ENCODE results near the gene ZBTB17.
"Not testable (repeated sequence)": the region's sequence is repeated elsewhere in the genome, so short reads cannot be mapped to it uniquely, and the experiment has no call there.

The ZBTB17 gene

DNA sequence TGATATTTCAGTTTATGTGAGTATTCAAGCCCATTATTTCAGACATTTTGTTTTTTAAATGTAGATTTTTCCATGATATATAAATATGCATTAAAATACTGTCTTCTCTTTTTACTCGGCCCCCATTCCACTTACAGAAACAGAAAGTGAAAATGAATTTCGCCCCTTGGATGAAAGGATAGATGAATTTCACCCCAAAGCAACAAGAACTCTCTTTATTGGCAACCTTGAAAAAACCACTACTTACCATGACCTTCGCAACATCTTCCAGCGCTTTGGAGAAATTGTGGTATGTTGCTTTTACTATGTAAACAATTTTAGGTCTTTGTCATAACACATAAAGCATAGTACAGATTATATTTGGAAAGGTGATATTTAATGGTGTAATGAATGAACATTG, 59.9 kb downstream of the ZBTB17 start:
- TF ChIP-seq, protein P1, sequence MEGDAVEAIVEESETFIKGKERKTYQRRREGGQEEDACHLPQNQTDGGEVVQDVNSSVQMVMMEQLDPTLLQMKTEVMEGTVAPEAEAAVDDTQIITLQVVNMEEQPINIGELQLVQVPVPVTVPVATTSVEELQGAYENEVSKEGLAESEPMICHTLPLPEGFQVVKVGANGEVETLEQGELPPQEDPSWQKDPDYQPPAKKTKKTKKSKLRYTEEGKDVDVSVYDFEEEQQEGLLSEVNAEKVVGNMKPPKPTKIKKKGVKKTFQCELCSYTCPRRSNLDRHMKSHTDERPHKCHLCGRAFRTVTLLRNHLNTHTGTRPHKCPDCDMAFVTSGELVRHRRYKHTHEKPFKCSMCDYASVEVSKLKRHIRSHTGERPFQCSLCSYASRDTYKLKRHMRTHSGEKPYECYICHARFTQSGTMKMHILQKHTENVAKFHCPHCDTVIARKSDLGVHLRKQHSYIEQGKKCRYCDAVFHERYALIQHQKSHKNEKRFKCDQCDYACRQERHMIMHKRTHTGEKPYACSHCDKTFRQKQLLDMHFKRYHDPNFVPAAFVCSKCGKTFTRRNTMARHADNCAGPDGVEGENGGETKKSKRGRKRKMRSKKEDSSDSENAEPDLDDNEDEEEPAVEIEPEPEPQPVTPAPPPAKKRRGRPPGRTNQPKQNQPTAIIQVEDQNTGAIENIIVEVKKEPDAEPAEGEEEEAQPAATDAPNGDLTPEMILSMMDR (conservative IDR thresholded peaks at IDR 0.05; ENCODE audit: low read length): no peak
- TF ChIP-seq EZH2phosphoT487 (IDR thresholded peaks at IDR 0.05; ENCODE audit: borderline replicate concordance): no peak
- Histone ChIP-seq H4K20me1 (ENCODE audit: insufficient read depth, low read length, poor library complexity, severe bottlenecking) (peaks cover 3% of the 10 kb centered on the region), H3K27me3 (ENCODE audit: insufficient read depth, low read length, poor library complexity, severe bottlenecking) (no peaks in the 10 kb centered on the region), H3K36me3 (ENCODE audit: insufficient read depth, low read length) (peaks cover 94% of the 10 kb centered on the region), H3K79me2 (ENCODE audit: insufficient read depth, low read length) (peaks cover 20% of the 10 kb centered on the region), H2AFZ (ENCODE audit: low read length) (no peak overlapping the region), H3K4me2 (ENCODE audit: low read depth, low read length, poor library complexity, severe bottlenecking) (no peak overlapping the region), H3K9ac (ENCODE audit: low read depth, low read length, poor library complexity, severe bottlenecking) (no peak overlapping the region), H3K9me3 (ENCODE audit: insufficient read depth, low read depth, low read length) (no peaks in the 10 kb centered on the region), H3F3A (ENCODE audit: low read depth) (no peaks in the 10 kb centered on the region), H3K4me1 (ENCODE audit: insufficient read depth, low read length, poor library complexity, severe bottlenecking) (no peaks in the 10 kb centered on the region), H3K9me2 (replicated peaks; ENCODE audit: low read depth, low read length) (no peaks in the 10 kb centered on the region), H3K4me3 (ENCODE audit: low read length, poor library complexity, severe bottlenecking) (no peak overlapping the region)

DNA sequence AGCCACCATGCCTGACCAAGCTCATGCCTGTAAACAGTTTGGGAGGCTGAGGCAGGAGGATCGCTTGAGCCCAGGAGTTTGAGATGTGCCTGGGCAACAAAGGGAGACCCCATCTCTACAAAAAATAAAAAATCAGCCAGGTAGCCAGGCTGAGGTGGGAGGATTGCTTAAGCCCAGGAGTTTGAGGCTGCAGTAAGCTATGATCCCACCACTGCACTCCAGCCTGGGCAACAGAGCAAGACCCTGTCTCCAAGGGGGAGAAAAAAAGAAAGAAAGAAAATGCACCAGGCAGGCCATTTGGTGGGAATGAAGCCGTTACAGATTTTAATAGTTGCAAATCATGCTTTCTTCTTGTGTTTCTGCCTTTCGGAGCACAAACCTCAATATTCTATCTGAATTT, 62.3 kb downstream of the ZBTB17 start:
- H3K79me2 ChIP-seq (ENCODE audit: insufficient read depth, low read length): peaks cover 30% of the 10 kb centered on the region
- peaks cover 13% of the 10 kb centered on the region for H4K20me1 ChIP-seq (ENCODE audit: insufficient read depth, low read length, poor library complexity, severe bottlenecking)
- H3K9me3 ChIP-seq (ENCODE audit: insufficient read depth, low read depth, low read length); H3K9me2 ChIP-seq (replicated peaks; ENCODE audit: low read depth, low read length); H3K9ac ChIP-seq (ENCODE audit: low read depth, low read length, poor library complexity, severe bottlenecking); H3K4me2 ChIP-seq (ENCODE audit: low read depth, low read length, poor library complexity, severe bottlenecking); H3K4me1 ChIP-seq (ENCODE audit: insufficient read depth, low read length, poor library complexity, severe bottlenecking); H2AFZ ChIP-seq (ENCODE audit: low read length); H3K4me3 ChIP-seq (ENCODE audit: low read length, poor library complexity, severe bottlenecking); H3K27me3 ChIP-seq (ENCODE audit: insufficient read depth, low read length, poor library complexity, severe bottlenecking); H3F3A ChIP-seq (ENCODE audit: low read depth): not testable (repeated sequence)
- H3K36me3 ChIP-seq (ENCODE audit: insufficient read depth, low read length): peaks cover 90% of the 10 kb centered on the region

DNA sequence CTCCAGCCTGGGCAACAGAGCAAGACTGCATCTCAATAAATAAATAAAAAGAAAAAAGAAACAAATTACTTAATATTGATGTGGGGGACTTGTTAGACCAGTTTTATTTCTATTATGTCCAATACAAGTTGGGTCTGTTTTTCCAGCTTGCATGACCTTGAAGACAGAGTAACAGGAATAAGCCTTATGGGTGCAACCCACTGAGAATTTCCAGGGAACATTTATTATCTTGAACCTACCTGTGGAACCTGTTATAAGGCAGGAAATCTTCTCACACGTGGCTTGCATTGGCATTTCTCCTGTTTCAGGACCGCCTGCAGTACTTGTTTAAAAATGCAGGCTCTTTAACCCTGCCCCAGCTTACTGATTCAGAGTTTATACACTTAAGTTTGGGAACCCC, 64.0 kb downstream of the ZBTB17 start:
- Histone ChIP-seq H4K20me1 (ENCODE audit: insufficient read depth, low read length, poor library complexity, severe bottlenecking) (peaks cover 16% of the 10 kb centered on the region), H3K4me2 (ENCODE audit: low read depth, low read length, poor library complexity, severe bottlenecking) (no peak overlapping the region), H3K9me2 (replicated peaks; ENCODE audit: low read depth, low read length) (no peaks in the 10 kb centered on the region), H3K9me3 (ENCODE audit: insufficient read depth, low read depth, low read length) (no peaks in the 10 kb centered on the region), H3K79me2 (ENCODE audit: insufficient read depth, low read length) (peaks cover 47% of the 10 kb centered on the region), H3K9ac (ENCODE audit: low read depth, low read length, poor library complexity, severe bottlenecking) (no peak overlapping the region), H2AFZ (ENCODE audit: low read length) (no peak overlapping the region), H3K27me3 (ENCODE audit: insufficient read depth, low read length, poor library complexity, severe bottlenecking) (no peaks in the 10 kb centered on the region), H3F3A (ENCODE audit: low read depth) (no peaks in the 10 kb centered on the region), H3K4me3 (ENCODE audit: low read length, poor library complexity, severe bottlenecking) (no peak overlapping the region), H3K4me1 (ENCODE audit: insufficient read depth, low read length, poor library complexity, severe bottlenecking) (no peaks in the 10 kb centered on the region), H3K36me3 (ENCODE audit: insufficient read depth, low read length) (peaks cover 75% of the 10 kb centered on the region)
- no peak for TF ChIP-seq EZH2phosphoT487 (IDR thresholded peaks at IDR 0.05; ENCODE audit: borderline replicate concordance)

DNA sequence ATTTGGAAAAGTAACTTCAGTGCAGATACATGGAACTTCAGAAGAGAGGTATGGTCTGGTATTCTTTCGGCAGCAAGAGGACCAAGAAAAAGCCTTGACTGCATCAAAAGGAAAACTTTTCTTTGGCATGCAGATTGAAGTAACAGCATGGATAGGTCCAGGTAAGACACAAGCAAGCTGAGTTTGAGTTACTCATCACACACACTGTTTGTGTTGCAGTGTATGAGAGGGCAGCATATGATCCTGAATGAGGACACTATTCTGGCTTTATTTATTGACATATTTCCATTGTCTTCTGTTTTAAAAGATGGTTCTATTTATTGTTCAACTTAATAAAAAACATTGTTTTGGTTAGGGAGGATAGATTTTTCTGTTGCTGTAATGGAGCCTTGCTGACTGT, 64.8 kb downstream of the ZBTB17 start:
- H3F3A ChIP-seq (ENCODE audit: low read depth): no peaks in the 10 kb centered on the region
- H3K27me3 ChIP-seq (ENCODE audit: insufficient read depth, low read length, poor library complexity, severe bottlenecking): no peaks in the 10 kb centered on the region
- H3K79me2 ChIP-seq (ENCODE audit: insufficient read depth, low read length): peaks cover 49% of the 10 kb centered on the region
- H3K36me3 ChIP-seq (ENCODE audit: insufficient read depth, low read length): peaks cover 70% of the 10 kb centered on the region
- H2AFZ ChIP-seq (ENCODE audit: low read length): no peak overlapping the region
- no peaks in the 10 kb centered on the region for H3K9me3 ChIP-seq (ENCODE audit: insufficient read depth, low read depth, low read length)
- H4K20me1 ChIP-seq (ENCODE audit: insufficient read depth, low read length, poor library complexity, severe bottlenecking): peaks cover 17% of the 10 kb centered on the region
- H3K4me3 ChIP-seq (ENCODE audit: low read length, poor library complexity, severe bottlenecking): no peak overlapping the region
- H3K9ac ChIP-seq (ENCODE audit: low read depth, low read length, poor library complexity, severe bottlenecking): no peak overlapping the region
- no peak for TF ChIP-seq EZH2phosphoT487 (IDR thresholded peaks at IDR 0.05; ENCODE audit: borderline replicate concordance)
- TF ChIP-seq, protein P1 (conservative IDR thresholded peaks at IDR 0.05; ENCODE audit: low read length): no peak
- no peaks in the 10 kb centered on the region for H3K4me1 ChIP-seq (ENCODE audit: insufficient read depth, low read length, poor library complexity, severe bottlenecking)
- no peak overlapping the region for H3K4me2 ChIP-seq (ENCODE audit: low read depth, low read length, poor library complexity, severe bottlenecking)
- no peaks in the 10 kb centered on the region for H3K9me2 ChIP-seq (replicated peaks; ENCODE audit: low read depth, low read length)

Data from Loucy (cell line).